OCI-LY3 (cell line): ENCODE measurements around the gene COL4A1.

ENCODE experiments used
- EZH2phosphoT487 ChIP-seq: fragments of 200-600 bp; shearing (Covaris generic); IDR thresholded peaks from 2 replicates; pipeline ENCODE4 v1.6.1; 2018; ENCODE audit warnings: antibody characterized with exemption, mixed run types, low read depth
- TF ChIP-seq, protein P1 (sequence below): fragments of 200-600, 300-600 bp; sonication (generic); IDR thresholded peaks from 2 replicates; pipeline ENCODE4 v1.5.1; 2014; ENCODE audit warnings: antibody characterized with exemption, low read length, low read depth

DNA sequence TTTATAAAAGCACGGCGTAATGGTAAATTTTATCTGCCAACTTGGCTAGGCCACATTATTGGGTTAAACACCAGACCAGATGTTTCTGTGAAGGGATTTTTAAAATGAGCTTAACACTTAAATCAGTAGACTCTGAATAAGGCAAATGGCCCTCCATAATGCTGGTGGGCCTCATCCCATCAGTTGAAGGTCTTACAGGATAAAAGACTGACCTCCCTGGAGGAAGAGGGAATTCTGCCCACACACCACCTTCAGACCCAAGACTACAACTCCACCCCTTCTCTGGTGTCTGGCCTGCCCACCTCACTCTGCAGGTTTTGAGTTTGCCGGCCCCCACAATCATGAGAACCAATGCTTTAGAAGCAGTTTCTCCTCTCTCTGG lies 96.4 kb downstream of the COL4A1 start:
- TF ChIP-seq, protein P1, sequence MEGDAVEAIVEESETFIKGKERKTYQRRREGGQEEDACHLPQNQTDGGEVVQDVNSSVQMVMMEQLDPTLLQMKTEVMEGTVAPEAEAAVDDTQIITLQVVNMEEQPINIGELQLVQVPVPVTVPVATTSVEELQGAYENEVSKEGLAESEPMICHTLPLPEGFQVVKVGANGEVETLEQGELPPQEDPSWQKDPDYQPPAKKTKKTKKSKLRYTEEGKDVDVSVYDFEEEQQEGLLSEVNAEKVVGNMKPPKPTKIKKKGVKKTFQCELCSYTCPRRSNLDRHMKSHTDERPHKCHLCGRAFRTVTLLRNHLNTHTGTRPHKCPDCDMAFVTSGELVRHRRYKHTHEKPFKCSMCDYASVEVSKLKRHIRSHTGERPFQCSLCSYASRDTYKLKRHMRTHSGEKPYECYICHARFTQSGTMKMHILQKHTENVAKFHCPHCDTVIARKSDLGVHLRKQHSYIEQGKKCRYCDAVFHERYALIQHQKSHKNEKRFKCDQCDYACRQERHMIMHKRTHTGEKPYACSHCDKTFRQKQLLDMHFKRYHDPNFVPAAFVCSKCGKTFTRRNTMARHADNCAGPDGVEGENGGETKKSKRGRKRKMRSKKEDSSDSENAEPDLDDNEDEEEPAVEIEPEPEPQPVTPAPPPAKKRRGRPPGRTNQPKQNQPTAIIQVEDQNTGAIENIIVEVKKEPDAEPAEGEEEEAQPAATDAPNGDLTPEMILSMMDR: no peak
- no peak for TF ChIP-seq EZH2phosphoT487
